Stimulated activated CD8-positive, alpha-beta memory T cell treated with anti-CD3 and anti-CD28 coated beads, Interleukin-15, amount 100 ng/mL, for 48 hours (primary cell): ENCODE measurements around the gene PATJ.
A peak's percentile ranks its signal among the peaks of the same experiment; 100 is the strongest.
"Not testable (repeated sequence)": the region's sequence is repeated elsewhere in the genome, so short reads cannot be mapped to it uniquely, and the experiment has no call there.

Source experiments
- DNase-seq, 2 donors: peaks; one replicate each; pipeline ENCODE4 v3.0.0-alpha.2; 2020; ENCODE audit warnings: low read depth in 2 of 2

The PATJ gene

GRCh38 chr1:61950418-61950817 lies 208.1 kb downstream of the PATJ start:
- DNase-seq = no peak

DNA sequence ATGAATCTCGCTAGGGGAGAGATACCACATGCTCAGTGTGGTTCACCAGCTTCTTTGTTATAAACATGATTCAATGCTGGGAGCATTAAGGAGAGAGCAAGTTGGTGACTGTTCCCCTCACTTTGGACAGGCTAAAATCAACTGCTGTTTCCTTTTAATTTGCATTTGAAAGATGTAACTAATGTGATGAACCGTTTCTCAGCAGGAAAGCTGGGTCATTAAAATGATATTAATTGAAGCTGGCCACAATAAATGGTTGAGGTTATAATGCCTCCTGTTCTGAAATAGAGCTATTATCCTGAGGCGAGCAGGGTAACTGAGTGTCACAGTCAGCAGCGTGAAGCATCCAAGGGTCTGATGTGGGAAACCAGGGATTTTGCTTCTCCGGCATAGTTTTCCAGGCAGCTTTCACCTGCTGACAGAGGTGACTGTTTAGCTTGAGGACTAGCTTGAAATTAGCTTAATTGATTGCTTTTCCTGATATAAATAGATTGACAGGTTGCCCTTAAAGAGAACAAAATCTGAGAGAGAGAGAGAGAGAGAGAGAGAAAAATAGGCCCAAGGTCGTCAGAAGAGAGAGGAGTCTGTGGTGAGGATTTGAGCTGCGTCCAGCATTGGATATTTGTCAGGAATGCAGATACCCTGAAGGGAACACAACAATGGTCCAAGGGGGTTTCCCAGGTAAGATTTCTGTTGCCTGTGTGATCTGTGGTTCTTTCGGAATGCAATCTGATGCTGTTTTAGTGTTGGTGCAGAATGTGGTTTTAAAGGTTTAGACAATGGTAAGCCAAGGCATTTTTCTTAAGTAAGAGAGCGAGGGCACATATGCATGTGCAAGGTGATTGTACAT lies 209.7 kb downstream of the PATJ start:
- DNase-seq = no peak

- DNase-seq = no peak
Observed at GRCh38 chr1:61952675-61953074, 210.4 kb downstream of the PATJ start.

DNA sequence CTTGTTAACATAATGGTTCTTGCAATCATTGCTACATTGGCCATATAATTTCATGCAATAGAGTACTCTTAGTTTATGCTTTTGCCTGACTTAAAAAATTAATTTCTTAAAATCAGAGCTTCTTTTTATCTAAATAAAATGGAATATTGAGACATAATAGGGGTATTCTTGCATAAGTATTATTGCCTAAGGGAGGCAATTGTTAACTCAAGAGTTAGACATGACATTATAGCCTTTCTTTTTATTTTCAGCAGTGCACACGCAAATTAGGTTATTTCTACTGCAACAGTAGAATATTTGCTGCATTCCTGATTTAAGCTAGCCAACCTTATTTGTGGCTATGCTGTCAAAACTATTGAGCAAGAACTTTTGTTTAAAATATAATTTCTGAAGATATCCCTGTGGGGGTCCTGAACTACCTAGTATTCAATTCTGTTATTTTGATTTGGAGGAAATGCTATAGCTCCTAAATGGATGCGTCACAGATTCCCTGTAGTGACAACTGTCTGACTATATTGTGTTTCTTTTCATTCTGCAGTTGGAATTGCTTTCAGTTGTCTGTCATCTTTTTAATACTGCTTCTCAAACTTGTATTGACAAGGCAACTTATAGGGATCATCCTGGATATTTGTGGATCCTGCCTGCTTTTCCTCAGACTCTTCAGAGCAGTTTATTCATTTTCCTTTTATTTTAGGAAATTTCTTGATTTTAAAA lies 211.0 kb downstream of the PATJ start:
- no peak for DNase-seq

GRCh38 chr1:61953790-61954150 lies 211.5 kb downstream of the PATJ start:
- no peak for DNase-seq

GRCh38 chr1:61955261-61955660 lies 213.0 kb downstream of the PATJ start:
- DNase-seq = no peak

- no peak for DNase-seq
Observed at GRCh38 chr1:61956016-61956645, 213.9 kb downstream of the PATJ start.

DNA sequence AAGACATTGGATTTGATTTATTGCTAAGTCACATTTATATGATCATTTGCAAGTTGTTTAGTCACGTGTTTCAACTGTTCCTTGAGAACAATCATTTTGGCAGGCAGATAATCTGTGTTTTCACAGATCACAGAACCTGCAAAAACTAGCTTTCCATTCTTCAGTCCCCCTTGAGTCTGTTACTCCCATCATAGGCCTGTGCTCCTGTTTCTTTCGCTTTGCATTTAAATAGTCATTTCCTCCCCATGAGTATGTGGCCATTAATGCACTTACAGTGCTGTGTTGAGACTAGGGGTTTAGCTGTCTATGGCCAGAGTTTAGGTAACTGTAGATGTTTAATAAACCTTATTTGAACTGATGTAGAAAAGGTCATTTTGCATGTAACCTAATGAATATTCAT lies 214.5 kb downstream of the PATJ start:
- no peak for DNase-seq

DNA sequence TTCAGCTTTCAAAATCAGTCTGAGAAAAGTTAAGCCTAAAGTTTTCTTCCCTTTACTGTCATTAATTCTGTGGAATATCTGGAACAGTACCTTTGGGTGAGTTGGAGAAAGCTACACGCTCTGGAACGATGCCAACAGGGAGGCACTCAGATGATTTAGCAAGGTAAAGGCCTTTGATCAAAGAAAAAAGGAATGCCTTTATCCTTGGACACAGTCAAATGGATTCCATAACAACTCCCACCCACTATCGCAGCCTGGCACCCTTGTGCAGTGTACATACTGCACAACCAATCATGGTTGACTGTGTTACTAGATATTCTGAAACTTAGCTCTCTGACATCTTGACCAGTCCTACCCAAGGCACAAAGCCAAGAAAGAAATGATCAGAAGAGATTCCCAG lies 218.7 kb downstream of the PATJ start:
- DNase-seq = no peak

GRCh38 chr1:61962631-61963030 lies 220.4 kb downstream of the PATJ start:
- no peak for DNase-seq

DNA sequence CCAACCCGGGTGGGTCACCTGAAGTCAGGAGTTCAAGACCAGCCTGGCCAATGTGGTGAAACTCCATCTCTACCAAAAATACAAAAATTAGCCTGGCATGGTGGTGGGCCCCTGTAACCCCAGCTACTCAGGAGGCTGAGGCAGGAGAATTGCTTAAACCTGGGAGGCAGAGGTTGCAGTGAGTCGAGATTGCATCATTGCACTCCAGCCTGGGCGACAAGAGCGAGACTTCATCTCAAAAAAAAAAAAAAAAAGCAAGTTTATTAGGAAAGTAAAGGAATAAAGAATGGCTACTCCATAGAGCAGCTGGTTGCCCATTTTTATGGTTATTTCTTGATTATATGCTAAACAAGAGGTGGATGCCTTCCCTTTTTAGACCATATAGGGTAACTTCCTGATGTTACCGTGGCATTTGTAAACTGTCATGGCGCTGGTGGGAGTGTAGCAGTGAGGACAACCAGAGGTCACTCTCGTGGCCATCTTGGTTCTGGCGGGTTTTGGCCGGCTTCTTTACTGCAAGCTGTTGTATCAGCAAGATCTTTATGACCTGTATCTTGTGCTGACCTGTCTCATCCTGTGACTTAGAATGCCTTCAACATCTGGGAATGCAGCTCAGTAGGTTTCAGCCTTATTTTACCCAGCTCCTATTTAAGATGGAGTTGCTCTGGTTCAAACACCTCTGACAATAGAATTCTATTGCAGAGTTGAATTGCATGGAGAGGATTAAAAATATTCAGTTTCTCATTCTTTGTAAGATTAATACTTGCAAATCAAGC lies 224.4 kb downstream of the PATJ start:
- DNase-seq = not testable (repeated sequence)

GRCh38 chr1:61967750-61968149 lies 225.5 kb downstream of the PATJ start:
- no peak for DNase-seq

- no peak for DNase-seq
Observed at GRCh38 chr1:61968869-61969268, 226.6 kb downstream of the PATJ start.

DNA sequence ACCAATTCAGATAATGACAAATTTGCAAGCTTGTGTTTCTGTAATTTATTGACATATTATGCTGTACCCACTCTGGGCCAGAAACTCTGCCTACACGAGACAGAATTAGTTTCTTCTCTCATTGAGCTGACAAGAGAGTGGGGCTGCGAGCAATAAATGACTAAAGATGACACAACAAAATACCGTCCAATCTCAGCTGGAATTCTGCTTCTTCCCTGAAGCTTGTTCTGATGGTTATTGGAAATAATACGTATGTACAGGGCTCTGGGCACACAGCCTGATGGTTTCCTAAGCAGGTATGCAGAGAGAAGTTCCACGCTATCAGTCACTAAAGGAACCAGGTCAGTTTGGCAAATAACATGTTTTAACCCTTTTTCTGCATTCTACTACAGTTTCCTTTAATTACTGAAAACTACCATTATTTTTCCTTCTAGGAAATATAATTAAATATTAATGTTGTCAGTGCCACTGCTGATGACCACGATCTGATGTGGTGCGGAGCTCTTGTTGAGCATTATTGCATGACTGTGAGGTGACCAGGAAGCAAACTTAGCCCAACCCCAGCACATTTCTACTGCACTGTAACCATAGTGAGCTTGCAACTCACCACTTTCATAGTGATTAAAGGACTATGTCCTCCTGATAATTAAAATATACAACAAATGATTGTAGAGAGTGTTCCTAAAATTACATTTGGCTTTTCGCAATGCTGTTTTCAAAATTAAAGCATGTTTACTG lies 231.0 kb downstream of the PATJ start:
- no peak for DNase-seq

GRCh38 chr1:61975638-61976037 lies 233.4 kb downstream of the PATJ start:
- DNase-seq = no peak

- no peak for DNase-seq
Observed at GRCh38 chr1:61976566-61976965, 234.3 kb downstream of the PATJ start.

- DNase-seq = no peak
Observed at GRCh38 chr1:61978796-61979195, 236.5 kb downstream of the PATJ start.

GRCh38 chr1:61979729-61980128 lies 237.4 kb downstream of the PATJ start:
- no peak for DNase-seq

DNA sequence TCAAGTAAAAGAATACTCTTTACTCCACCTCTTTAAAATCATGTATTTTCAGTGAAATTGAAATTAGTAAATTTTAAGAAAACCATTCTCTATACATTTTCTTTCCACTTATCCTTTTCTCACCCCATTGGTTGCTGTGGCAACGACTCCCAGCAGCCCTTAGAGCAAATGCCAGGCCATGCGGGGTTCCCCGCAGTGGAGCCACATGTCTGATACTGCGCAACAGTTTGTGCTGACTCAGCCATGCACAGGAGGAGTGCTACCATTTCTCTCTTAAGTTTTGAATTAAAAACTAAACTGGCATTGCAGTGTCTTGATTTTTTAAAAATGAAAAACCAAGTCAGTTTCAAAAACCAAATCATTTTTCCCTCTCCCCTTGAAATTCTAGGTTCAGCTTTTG lies 238.3 kb downstream of the PATJ start:
- peak in 1 of 2 donors; percentile 4 for DNase-seq

- DNase-seq = no peak
Observed at GRCh38 chr1:61981870-61982660, 239.8 kb downstream of the PATJ start.

- DNase-seq = no peak
Observed at GRCh38 chr1:61983236-61983635, 241.0 kb downstream of the PATJ start.
